ENCODE results near the gene TENT4B.
"Not testable (repeated sequence)": the region's sequence is repeated elsewhere in the genome, so short reads cannot be mapped to it uniquely, and the experiment has no call there.

Gene TENT4B

GRCh38 chr16:50155925-50156324 lies 2.8 kb downstream of the TENT4B start:
- DNase-seq, result no peak

- no peak for DNase-seq
These were observed 3.5 kb downstream of the TENT4B start for GRCh38 chr16:50156590-50156989.

GRCh38 chr16:50160495-50161164 lies 7.5 kb downstream of the TENT4B start:
- DNase-seq, result no peak

- no peak for DNase-seq
These were observed 8.8 kb downstream of the TENT4B start for GRCh38 chr16:50161950-50162349.

- DNase-seq, result no peak
These were observed 12.4 kb downstream of the TENT4B start for GRCh38 chr16:50165473-50165872.

- DNase-seq, result no peak
These were observed 13.7 kb downstream of the TENT4B start for GRCh38 chr16:50166511-50167500.

- no peak for DNase-seq
These were observed 14.4 kb downstream of the TENT4B start for GRCh38 chr16:50167556-50167955.

- no peak for DNase-seq
These were observed 16.5 kb downstream of the TENT4B start for GRCh38 chr16:50169555-50170096.

GRCh38 chr16:50171773-50172172 lies 18.7 kb downstream of the TENT4B start:
- not testable (repeated sequence) for DNase-seq

GRCh38 chr16:50172195-50172922 lies 19.3 kb downstream of the TENT4B start:
- DNase-seq, result no peak

- DNase-seq, result no peak
These were observed 20.2 kb downstream of the TENT4B start for GRCh38 chr16:50173316-50173715.

GRCh38 chr16:50178491-50178941 lies 25.4 kb downstream of the TENT4B start:
- DNase-seq, result no peak

GRCh38 chr16:50182441-50182840 lies 29.3 kb downstream of the TENT4B start:
- DNase-seq, result no peak

GRCh38 chr16:50183316-50183715 lies 30.2 kb downstream of the TENT4B start:
- no peak for DNase-seq

- no peak for DNase-seq
These were observed 31.9 kb downstream of the TENT4B start for GRCh38 chr16:50185005-50185505.

- no peak for DNase-seq
These were observed 35.6 kb downstream of the TENT4B start for GRCh38 chr16:50188619-50189136.

GRCh38 chr16:50190292-50190691 lies 37.2 kb downstream of the TENT4B start:
- DNase-seq, result no peak

- DNase-seq, result no peak
These were observed 39.4 kb downstream of the TENT4B start for GRCh38 chr16:50192386-50193050.

GRCh38 chr16:50193594-50193993 lies 40.5 kb downstream of the TENT4B start:
- no peak for DNase-seq

GRCh38 chr16:50195276-50195675 lies 42.2 kb downstream of the TENT4B start:
- no peak for DNase-seq

- no peak for DNase-seq
These were observed 42.6 kb downstream of the TENT4B start for GRCh38 chr16:50195756-50196155.

GRCh38 chr16:50197582-50197981 lies 44.5 kb downstream of the TENT4B start:
- DNase-seq, result no peak

Measured in activated CD4-positive, alpha-beta T cell treated with anti-CD3 and anti-CD28 coated beads, Interleukin-10, Interleukin-2, amounts not matched to agents 100 ng/mL and 50 ng/mL, durations not matched to agents 16 hours and 8 hours (primary cell).